SK-N-MC (cell line): ENCODE measurements around the gene TRIM67.

Experiments used
- EZH2 ChIP-seq: fragments of 200-600 bp; sonication (generic); IDR thresholded peaks from one replicate; pipeline ENCODE4 v1.6.1; 2017; ENCODE audit warnings: antibody characterized with exemption
- POLR2AphosphoS5 ChIP-seq: IDR thresholded peaks from 2 replicates; pipeline ENCODE4 v1.6.1; 2012; ENCODE audit warnings: mild to moderate bottlenecking, low read depth, low read length, borderline replicate concordance

DNA sequence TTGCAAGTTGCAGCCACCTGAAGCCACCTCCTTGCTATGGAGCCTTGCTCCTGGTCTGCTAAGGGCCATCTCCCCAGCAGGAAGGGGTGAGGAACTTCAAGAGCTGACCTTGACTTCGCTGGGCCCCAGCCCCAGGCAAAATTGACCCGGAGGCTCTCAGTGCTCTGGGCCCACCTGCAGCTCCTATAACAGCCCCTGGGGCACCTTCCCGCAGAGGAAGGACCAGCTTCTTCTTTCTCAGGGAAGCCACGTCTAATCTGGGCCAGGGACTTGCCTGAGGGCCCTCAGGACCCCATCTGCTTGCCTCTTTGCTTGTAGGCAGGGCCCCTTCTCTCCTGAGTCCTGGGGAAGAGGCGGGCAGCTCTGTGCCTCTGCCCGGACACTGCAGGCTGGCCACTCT lies 48.3 kb downstream of the TRIM67 start:
- TF ChIP-seq POLR2AphosphoS5 = no peak
- no peak for TF ChIP-seq EZH2
